ENCODE data around the gene SEC61A1.

SEC61A1 gene

DNA sequence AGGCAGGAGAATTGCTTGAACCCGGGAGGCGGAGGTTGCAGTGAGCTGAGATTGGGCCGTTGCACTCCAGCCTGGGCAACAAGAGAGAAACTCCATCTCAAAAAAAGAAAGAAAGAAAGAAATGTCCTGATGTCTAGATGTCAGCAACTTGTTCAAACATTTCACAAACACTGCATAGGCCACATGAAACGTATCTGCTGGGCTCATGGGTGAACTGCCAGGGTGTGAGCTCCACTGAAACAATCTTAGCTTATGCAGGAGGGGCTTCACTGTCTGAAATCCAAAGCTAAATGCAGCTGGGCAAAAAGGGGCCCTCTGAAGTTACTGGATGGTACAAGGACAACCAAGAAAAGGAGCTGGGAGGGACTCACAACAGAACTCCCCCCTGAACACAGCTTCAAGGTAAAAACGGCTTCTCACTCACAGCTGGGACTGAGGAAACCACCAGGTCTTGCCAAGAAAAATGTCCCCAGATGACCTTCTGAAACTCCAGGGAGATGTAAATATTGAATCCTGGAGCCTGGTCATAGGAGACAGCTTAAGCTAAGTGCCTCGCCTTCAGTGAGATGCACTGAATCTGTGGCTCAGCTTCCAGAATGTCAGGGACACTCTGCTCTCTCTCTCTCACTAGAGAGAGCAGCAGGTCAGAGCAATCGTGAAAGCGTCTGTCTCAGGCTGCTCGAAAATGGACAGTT is 31.9 kb downstream of the SEC61A1 start:
- Histone ChIP-seq H3K4me1 (ENCODE audit: low read depth, poor library complexity, severe bottlenecking) (peaks cover 7% of the 10 kb centered on the region), H3K9ac (no peak overlapping the region), H3K36me3 (ENCODE audit: insufficient read depth) (no peaks in the 10 kb centered on the region; the same call in 1 of the 2 replicates), H3K27ac (no peak overlapping the region), H3K27me3 (ENCODE audit: insufficient read depth, low read depth) (no peaks in the 10 kb centered on the region), H3K4me3 (IDR thresholded peaks at IDR 0.05; ENCODE audit: insufficient read depth, low read depth, low read length) (no peak overlapping the region), H4K20me1 (ENCODE audit: insufficient read depth) (no peaks in the 10 kb centered on the region), H3K4me2 (no peak overlapping the region), H2AFZ (ENCODE audit: low read depth) (no peak overlapping the region), H3K79me2 (ENCODE audit: insufficient read depth, low read depth) (peaks cover 5% of the 10 kb centered on the region; the same call in 1 of the 2 replicates)
- TF ChIP-seq, protein P1, sequence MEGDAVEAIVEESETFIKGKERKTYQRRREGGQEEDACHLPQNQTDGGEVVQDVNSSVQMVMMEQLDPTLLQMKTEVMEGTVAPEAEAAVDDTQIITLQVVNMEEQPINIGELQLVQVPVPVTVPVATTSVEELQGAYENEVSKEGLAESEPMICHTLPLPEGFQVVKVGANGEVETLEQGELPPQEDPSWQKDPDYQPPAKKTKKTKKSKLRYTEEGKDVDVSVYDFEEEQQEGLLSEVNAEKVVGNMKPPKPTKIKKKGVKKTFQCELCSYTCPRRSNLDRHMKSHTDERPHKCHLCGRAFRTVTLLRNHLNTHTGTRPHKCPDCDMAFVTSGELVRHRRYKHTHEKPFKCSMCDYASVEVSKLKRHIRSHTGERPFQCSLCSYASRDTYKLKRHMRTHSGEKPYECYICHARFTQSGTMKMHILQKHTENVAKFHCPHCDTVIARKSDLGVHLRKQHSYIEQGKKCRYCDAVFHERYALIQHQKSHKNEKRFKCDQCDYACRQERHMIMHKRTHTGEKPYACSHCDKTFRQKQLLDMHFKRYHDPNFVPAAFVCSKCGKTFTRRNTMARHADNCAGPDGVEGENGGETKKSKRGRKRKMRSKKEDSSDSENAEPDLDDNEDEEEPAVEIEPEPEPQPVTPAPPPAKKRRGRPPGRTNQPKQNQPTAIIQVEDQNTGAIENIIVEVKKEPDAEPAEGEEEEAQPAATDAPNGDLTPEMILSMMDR (conservative IDR thresholded peaks at IDR 0.05; ENCODE audit: low read depth, low read length), result no peak

DNA sequence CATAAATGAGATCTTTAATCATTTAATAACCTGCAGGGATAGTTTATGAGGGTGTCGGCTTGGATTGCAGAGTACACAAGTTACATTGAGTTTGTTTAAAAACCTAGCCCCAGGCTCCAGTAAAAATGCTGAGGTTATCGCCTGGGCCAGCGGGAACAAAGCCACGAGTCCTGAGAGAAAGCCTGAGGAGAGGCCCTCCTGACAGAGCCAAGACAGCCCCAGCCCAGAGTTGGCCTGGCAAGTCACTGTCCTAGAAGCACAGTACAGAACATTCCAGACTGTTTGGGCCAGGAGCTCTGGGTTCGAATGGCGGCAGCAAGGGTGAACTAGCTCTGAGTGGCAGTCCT is 32.4 kb downstream of the SEC61A1 start:
- Histone ChIP-seq H4K20me1 (ENCODE audit: insufficient read depth) (no peaks in the 10 kb centered on the region), H2AFZ (ENCODE audit: low read depth) (no peak overlapping the region), H3K27me3 (ENCODE audit: insufficient read depth, low read depth) (no peaks in the 10 kb centered on the region), H3K79me2 (ENCODE audit: insufficient read depth, low read depth) (peaks cover 10% of the 10 kb centered on the region; the same call in 1 of the 2 replicates), H3K4me3 (IDR thresholded peaks at IDR 0.05; ENCODE audit: insufficient read depth, low read depth, low read length) (no peak overlapping the region), H3K4me1 (ENCODE audit: low read depth, poor library complexity, severe bottlenecking) (peaks cover 7% of the 10 kb centered on the region), H3K36me3 (ENCODE audit: insufficient read depth) (no peaks in the 10 kb centered on the region; the same call in 1 of the 2 replicates), H3K27ac (no peak overlapping the region), H3K9ac (no peak overlapping the region), H3K4me2 (no peak overlapping the region)
- TF ChIP-seq, protein P1 (conservative IDR thresholded peaks at IDR 0.05; ENCODE audit: low read depth, low read length), result no peak

DNA sequence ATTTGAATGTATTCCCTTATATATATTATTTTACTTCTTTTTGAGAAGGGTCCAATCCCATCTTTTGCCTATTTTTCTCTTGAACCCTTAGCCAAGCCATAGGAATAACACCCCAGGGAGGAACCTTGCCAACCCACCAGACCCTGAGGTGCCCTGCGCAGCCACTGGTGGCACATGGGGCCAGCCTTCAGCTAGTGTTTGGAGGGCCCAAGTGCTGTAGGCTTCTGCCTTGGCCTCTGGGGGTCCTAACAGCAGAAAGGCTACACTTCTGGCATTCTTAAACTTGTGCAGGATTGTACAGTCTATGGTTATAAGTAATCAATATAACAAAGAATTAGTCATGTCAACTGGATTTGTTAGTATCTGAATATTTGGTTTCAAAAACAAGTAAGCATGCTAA is 36.9 kb downstream of the SEC61A1 start:
- no peak overlapping the region for H3K27ac ChIP-seq
- no peak overlapping the region for H3K9ac ChIP-seq
- H3K36me3 ChIP-seq (ENCODE audit: insufficient read depth), result no peaks in the 10 kb centered on the region; the same call in 1 of the 2 replicates
- no peaks in the 10 kb centered on the region for H4K20me1 ChIP-seq (ENCODE audit: insufficient read depth)
- H3K4me2 ChIP-seq, result no peak overlapping the region
- H3K79me2 ChIP-seq (ENCODE audit: insufficient read depth, low read depth), result peaks cover 20% of the 10 kb centered on the region
- no peaks in the 10 kb centered on the region for H3K4me1 ChIP-seq (ENCODE audit: low read depth, poor library complexity, severe bottlenecking)
- TF ChIP-seq, protein P1 (conservative IDR thresholded peaks at IDR 0.05; ENCODE audit: low read depth, low read length), result no peak
- H3K27me3 ChIP-seq (ENCODE audit: insufficient read depth, low read depth), result no peaks in the 10 kb centered on the region
- H2AFZ ChIP-seq (ENCODE audit: low read depth), result no peak overlapping the region
- H3K4me3 ChIP-seq (IDR thresholded peaks at IDR 0.05; ENCODE audit: insufficient read depth, low read depth, low read length), result no peak overlapping the region

DNA sequence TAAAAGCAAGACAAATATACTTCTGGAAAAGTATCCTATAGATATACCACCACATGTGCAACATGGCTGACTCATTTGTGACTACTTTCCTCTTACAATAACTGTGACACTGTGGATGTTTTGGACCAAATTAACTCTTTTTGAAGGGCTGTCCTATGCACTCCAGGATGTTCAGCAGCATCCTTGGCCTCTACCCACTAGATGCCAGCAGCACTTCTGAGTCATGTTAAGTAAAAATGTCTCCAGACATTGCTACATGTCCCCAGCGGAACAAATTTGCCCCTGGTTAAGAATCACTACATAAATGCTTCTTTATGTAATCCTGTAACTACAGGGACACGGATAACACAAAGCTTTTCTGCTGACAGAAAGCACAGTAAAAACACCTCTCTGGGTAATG is 39.3 kb downstream of the SEC61A1 start:
- no peaks in the 10 kb centered on the region for H3K4me1 ChIP-seq (ENCODE audit: low read depth, poor library complexity, severe bottlenecking)
- H2AFZ ChIP-seq (ENCODE audit: low read depth), result no peak overlapping the region
- no peak overlapping the region for H3K27ac ChIP-seq
- no peak overlapping the region for H3K4me2 ChIP-seq
- H4K20me1 ChIP-seq (ENCODE audit: insufficient read depth), result no peaks in the 10 kb centered on the region
- no peaks in the 10 kb centered on the region for H3K36me3 ChIP-seq (ENCODE audit: insufficient read depth)
- H3K9ac ChIP-seq, result no peak overlapping the region
- no peaks in the 10 kb centered on the region for H3K27me3 ChIP-seq (ENCODE audit: insufficient read depth, low read depth)
- peaks cover 27% of the 10 kb centered on the region for H3K79me2 ChIP-seq (ENCODE audit: insufficient read depth, low read depth)
- TF ChIP-seq, protein P1 (conservative IDR thresholded peaks at IDR 0.05; ENCODE audit: low read depth, low read length), result no peak
- H3K4me3 ChIP-seq (IDR thresholded peaks at IDR 0.05; ENCODE audit: insufficient read depth, low read depth, low read length), result no peak overlapping the region

All from KMS-11 (cell line).